Activated T-cell treated with anti-CD3 and anti-CD28 coated beads, Interleukin-2, amount 50 U/mL, for 72 hours (primary cell): ENCODE results near the gene HNMT. TPM values are rescaled to one million over a fixed set of nuclear protein-coding genes. Genes with fewer than 3 reads are reported as not detected.
"Not testable (repeated sequence)": the region's sequence is repeated elsewhere in the genome, so short reads cannot be mapped to it uniquely, and the experiment has no call there.

Experiments
- ATAC-seq, 2 donors: fragments of 150-1000 bp; cut with Tn5 transposase; replicated peaks in 1 of 2; 2 replicates each; pipeline ENCODE4 v1.10.0; 2021; ENCODE audit warnings: moderate library complexity in 2 of 2, mild to moderate bottlenecking in 1 of 2
- DNase-seq, 2 donors: peaks; one replicate each; pipeline ENCODE4 v3.0.0; 2021 to 2022; ENCODE audit warnings: mixed read lengths in 1 of 2
- H3K27ac Mint-ChIP-seq: one replicate; pipeline ENCODE4 v1.8.0; 2022; ENCODE audit warnings: mild to moderate bottlenecking, moderate library complexity, mixed read lengths
- H3K27me3 Mint-ChIP-seq: one replicate; pipeline ENCODE4 v1.8.0; 2022; ENCODE audit warnings: low read depth, mixed read lengths
- H3K36me3 Mint-ChIP-seq, 2 donors: one replicate each; pipeline ENCODE4 v1.8.0; 2022; ENCODE audit warnings: mixed read lengths in 2 of 2, mild to moderate bottlenecking in 1 of 2; ENCODE audit not compliant: insufficient read depth in 2 of 2
- H3K4me1 Mint-ChIP-seq: one replicate; pipeline ENCODE4 v1.8.0; 2022; ENCODE audit warnings: low read depth, mixed read lengths
- H3K4me3 Mint-ChIP-seq, 2 donors: one replicate each; pipeline ENCODE4 v1.8.0; 2022; ENCODE audit warnings: mild to moderate bottlenecking in 2 of 2, mixed read lengths in 2 of 2, moderate library complexity in 2 of 2
- H3K9me3 Mint-ChIP-seq, 2 donors: one replicate each; pipeline ENCODE4 v1.8.0; 2022; ENCODE audit warnings: mixed read lengths in 2 of 2
- total RNA-seq, 2 donors: library from RNA; stranded (reverse); gene quantifications; one replicate each; pipeline ENCODE4 v1.2.3, GENCODE V29; 2022

The HNMT gene
- total RNA-seq, 2 donors from 2014 or later, result not detected

DNA sequence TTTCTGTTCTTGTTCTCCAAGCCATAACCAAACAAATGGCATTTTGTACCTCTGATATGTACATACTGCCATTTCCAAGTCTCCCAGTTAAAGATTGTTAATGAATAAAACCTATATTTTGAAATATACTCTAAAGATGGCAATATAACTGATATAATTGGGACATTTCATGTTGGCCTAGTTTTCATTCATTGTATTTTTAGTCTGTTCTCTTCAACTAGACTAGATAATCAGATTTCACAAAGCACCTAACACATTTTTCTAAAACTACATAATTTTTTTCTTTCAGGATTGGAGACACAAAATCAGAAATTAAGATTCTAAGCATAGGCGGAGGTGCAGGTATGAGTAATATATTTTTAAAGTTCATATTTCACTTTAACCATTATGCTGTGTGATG lies 5.6 kb downstream of the HNMT start:
- no peak overlapping the region for H3K27ac Mint-ChIP-seq
- no peak for DNase-seq
- H3K9me3 Mint-ChIP-seq, result peaks cover 0 to 2% of the 10 kb centered on the region in 2 donors
- no peaks in the 10 kb centered on the region for H3K4me1 Mint-ChIP-seq
- H3K27me3 Mint-ChIP-seq, result peaks cover 7% of the 10 kb centered on the region
- ATAC-seq, result no peak
- no peak overlapping the region for H3K4me3 Mint-ChIP-seq
- H3K36me3 Mint-ChIP-seq, result no peaks in the 10 kb centered on the region

DNA sequence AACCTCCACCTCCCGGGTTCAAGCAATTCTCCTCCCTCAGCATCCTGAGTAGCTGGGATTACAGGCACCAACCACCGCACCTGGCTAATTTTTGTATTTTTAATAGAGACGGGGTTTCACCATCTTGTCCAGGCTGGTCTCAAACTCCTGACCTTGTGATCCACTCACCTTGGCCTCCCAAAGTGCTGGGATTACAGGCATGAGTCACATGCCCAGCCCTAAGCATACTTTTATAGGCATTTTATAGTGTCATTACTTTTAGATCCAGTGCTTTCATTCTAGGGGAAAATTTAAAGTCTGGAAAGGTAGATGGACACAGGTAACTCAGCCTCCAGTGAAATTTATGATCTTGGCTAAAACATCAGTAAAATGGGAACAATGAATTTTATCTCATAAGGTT lies 7.0 kb downstream of the HNMT start:
- not testable (repeated sequence) for H3K27ac Mint-ChIP-seq, H3K4me1 Mint-ChIP-seq, H3K27me3 Mint-ChIP-seq, H3K9me3 Mint-ChIP-seq, DNase-seq, H3K36me3 Mint-ChIP-seq, ATAC-seq, H3K4me3 Mint-ChIP-seq

DNA sequence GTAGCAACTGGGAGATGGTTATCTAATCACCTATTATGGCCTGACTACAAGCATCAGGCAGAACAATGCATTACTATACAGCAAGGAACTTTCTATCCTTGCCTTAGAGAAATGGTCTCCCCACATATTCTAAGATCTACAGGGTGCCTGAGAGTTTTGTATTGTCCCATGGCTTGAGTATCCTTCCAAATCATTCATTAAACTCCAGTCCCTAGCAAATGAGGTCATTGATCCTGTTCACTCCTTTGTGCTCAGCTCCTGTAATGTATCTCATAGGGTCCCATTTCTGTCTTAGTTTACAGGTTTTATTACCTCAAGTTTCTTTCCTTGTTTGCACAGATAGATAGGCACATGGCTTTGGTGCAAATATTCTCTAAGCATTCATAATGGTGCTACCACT lies 9.0 kb downstream of the HNMT start:
- H3K27me3 Mint-ChIP-seq, result peaks cover 7% of the 10 kb centered on the region
- H3K4me3 Mint-ChIP-seq, result no peak overlapping the region
- no peak for DNase-seq
- H3K4me1 Mint-ChIP-seq, result no peaks in the 10 kb centered on the region
- no peak overlapping the region for H3K27ac Mint-ChIP-seq
- no peaks in the 10 kb centered on the region for H3K9me3 Mint-ChIP-seq
- H3K36me3 Mint-ChIP-seq, result no peaks in the 10 kb centered on the region
- ATAC-seq, result no peak

DNA sequence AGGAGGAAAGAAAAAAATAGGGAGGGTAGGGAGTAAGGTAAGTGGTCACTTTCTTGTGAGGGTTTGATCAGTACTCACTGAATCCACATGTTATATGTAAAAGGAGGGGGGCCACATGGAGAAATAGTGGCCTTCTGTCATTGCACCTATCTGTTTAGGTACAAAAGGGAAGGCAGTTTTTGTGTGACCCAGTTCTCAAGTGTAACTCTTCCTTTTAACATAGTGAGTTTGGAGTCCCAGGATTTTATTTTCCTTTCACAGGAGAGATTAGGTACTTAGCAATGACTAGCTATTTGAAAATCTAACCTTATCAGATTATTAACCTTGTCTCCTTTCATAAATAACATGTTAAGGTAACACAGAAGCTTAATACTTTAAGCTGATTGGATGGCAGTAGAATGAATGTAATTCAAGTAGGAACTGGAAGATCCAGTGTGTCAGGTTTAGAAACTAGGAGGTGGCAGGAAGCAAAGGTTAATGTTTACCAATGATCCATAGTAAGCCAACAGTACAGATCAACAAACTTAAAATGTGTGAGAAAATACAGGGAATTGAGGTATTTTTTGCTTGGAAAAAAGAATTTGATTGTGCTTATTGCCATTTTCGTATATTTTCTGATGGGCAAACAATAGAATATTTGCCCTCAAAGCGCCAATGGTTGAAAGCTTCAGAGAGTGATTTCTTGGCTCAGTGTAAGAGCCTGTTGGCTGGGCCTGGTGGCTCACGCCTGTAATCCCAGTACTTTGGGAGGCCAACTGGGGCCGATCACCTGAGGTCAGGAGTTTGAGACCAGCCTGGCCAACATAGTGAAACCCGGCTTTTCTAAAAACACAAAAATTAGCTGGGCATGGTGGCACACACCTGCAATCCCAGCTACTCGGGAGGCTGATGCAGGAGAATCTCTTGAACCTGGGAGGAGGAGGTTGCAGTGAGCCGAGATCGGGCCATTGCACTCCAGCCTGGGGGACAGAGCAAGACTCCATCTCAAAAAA lies 11.3 kb downstream of the HNMT start:
- no peaks in the 10 kb centered on the region for H3K4me1 Mint-ChIP-seq
- H3K4me3 Mint-ChIP-seq, result no peak overlapping the region
- H3K36me3 Mint-ChIP-seq, result no peaks in the 10 kb centered on the region
- ATAC-seq, result no peak
- H3K27ac Mint-ChIP-seq, result no peak overlapping the region
- DNase-seq, result no peak
- no peaks in the 10 kb centered on the region for H3K27me3 Mint-ChIP-seq
- H3K9me3 Mint-ChIP-seq, result no peaks in the 10 kb centered on the region

DNA sequence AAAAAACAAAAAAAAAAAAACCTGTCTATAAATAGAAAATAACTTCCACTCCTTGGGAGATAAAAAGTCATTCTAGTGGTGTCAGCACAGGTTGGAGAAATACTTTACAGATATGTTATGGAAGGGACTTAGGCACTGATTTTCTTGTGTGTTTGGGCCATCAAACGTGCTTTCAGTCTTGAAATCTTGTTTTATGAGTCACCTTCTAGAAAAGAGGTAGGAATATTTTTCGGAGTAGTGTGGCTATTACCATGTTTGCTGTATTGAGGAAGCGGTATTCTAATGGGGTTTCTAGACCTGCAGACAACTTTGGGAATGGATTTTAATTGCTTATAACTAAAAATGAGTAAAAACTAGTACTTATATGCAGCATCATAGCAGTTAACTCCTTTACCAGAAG lies 12.0 kb downstream of the HNMT start:
- Mint-ChIP-seq H3K4me3 (no peak overlapping the region), H3K36me3 (no peaks in the 10 kb centered on the region), H3K27ac (no peak overlapping the region), H3K9me3 (no peaks in the 10 kb centered on the region), H3K4me1 (no peaks in the 10 kb centered on the region), H3K27me3 (no peaks in the 10 kb centered on the region)
- ATAC-seq (no peak), DNase-seq (no peak)

DNA sequence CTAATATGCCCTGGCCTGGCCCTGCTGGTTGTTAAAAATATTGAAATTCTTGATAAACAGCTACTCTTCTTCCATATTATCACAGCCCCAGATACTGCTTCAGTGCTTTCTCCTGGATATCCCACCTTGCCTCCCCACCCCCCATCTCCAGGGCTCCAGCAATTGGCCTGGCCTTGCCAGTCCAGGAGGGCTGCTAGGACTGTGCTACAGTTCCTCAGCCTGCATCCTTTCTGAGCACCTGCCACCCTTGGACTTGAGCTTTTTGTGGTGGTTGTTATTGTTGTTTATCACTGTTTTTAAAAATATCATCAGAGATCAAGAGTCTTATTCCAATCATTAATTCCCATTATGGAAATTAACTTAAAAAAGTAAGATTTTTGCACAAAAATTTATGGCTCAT lies 13.5 kb downstream of the HNMT start:
- H3K27ac Mint-ChIP-seq, result no peak overlapping the region
- H3K9me3 Mint-ChIP-seq, result no peaks in the 10 kb centered on the region
- no peaks in the 10 kb centered on the region for H3K27me3 Mint-ChIP-seq
- no peak for ATAC-seq
- no peaks in the 10 kb centered on the region for H3K36me3 Mint-ChIP-seq
- H3K4me3 Mint-ChIP-seq, result no peak overlapping the region
- no peak for DNase-seq
- no peaks in the 10 kb centered on the region for H3K4me1 Mint-ChIP-seq

DNA sequence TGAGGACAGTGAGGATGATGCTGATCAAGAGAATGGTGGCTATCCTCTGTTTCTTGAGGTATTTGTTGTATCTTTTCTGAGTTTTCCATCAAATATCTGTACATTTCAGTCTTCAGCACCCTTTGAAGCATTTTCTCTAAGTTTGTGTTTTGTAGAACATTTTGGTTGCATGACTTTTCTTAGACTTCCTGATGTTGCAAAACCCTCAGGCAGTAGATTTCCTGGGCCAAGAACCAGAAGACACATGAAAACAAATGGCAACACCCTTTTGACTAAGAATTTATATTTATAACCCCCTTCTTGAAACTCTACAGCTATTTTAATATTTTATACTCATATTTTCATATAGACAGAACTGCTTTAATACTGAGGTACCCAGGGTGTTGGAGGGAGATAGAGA lies 16.2 kb downstream of the HNMT start:
- no peaks in the 10 kb centered on the region for H3K27me3 Mint-ChIP-seq
- no peaks in the 10 kb centered on the region for H3K36me3 Mint-ChIP-seq
- H3K27ac Mint-ChIP-seq, result no peak overlapping the region
- no peak for ATAC-seq
- no peaks in the 10 kb centered on the region for H3K4me1 Mint-ChIP-seq
- no peak overlapping the region for H3K4me3 Mint-ChIP-seq
- no peaks in the 10 kb centered on the region for H3K9me3 Mint-ChIP-seq
- DNase-seq, result no peak

DNA sequence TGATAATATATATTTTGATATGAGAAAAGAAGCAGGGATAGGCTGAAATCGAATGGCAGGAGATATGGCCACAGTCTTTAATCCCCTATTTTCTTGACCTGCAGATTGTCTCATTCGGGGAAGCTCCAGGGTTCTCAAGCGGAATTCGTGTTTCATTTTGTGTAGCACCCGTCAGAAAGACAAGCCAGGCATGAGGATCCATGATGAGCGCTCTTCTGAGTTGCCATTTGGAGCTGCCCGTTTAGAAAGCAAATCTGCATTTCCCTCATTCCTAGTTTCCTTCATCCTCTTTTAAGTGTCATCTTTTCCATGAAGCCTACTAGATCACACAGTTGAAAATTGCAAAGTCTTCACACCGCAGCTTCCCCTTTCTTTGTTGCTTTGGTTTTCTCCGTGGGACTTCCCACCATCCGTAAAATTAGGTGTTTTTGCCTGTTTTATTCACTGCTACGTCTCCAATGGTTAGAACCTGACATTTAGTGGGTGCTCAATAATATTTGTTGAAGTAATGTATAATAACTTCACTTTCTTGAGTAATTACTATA lies 16.9 kb downstream of the HNMT start:
- Mint-ChIP-seq H3K4me3 (no peak overlapping the region), H3K4me1 (no peaks in the 10 kb centered on the region), H3K36me3 (no peaks in the 10 kb centered on the region), H3K27ac (no peak overlapping the region), H3K9me3 (no peaks in the 10 kb centered on the region), H3K27me3 (no peaks in the 10 kb centered on the region)
- no peak for DNase-seq
- ATAC-seq, result no peak

DNA sequence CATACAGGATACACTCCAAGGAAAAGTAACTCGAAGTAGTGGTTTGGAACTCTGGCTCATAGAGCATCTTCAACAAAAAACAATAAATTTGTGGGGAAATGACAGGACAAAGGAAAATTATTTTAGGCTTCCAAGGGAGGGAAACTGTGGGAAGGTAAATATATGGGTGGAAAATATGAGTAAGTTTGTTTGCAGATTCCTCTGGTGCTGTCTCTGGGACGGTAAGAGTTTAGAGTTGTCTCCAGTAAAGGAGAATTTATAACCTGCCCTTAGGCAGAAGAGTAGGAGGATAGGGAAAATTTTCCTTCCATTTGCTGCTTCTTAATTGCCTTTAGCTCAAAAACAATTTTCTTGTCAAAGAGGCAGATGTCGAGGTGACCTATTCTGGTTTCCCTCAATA lies 19.3 kb downstream of the HNMT start:
- H3K4me3 Mint-ChIP-seq, result no peak overlapping the region
- no peaks in the 10 kb centered on the region for H3K4me1 Mint-ChIP-seq
- no peak for DNase-seq
- no peaks in the 10 kb centered on the region for H3K36me3 Mint-ChIP-seq
- no peak overlapping the region for H3K27ac Mint-ChIP-seq
- H3K9me3 Mint-ChIP-seq, result peaks cover 2 to 4% of the 10 kb centered on the region in 2 donors
- H3K27me3 Mint-ChIP-seq, result no peaks in the 10 kb centered on the region
- ATAC-seq, result no peak

DNA sequence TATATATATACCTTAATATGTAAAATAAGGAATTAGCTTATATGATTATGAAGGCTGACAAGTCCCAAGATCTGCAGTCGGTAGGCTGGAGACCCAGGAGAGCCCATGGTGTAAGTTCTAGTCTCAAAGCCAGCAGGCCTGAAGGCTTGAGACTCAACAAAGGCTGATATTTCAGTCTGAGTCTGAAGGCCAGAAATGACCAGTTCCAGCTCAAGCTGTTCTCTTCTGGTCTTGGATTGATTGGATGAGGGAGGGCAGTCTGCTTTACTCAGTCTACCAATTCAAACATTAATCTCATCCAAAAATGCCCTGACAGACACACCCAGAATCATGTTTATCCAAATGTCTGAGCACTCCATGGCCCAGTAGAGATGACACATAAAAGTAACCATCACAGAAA lies 22.0 kb downstream of the HNMT start:
- Mint-ChIP-seq H3K4me3 (no peak overlapping the region), H3K36me3 (no peaks in the 10 kb centered on the region), H3K27me3 (no peaks in the 10 kb centered on the region), H3K27ac (no peak overlapping the region), H3K4me1 (no peaks in the 10 kb centered on the region), H3K9me3 (peaks cover 2 to 4% of the 10 kb centered on the region in 2 donors)
- DNase-seq (no peak), ATAC-seq (no peak)

DNA sequence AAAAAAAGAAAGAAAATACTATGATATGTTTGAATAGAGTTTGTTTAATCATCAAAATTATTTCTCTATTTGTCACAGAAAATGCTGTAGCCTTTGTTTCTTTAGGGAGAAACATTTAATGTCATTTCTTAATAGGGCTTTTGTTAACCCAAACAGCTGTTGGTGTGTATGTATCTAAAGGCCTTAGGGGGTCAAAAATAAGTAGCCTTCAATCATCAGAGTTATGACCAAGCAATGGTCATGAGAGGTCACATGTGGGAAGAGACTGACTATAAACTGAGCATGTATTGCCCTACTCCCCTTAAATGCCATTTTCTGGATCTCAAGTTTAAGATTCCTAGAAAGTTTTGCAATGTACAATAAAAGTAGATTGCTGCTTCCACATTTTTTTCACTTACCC lies 22.7 kb downstream of the HNMT start:
- Mint-ChIP-seq H3K27me3 (no peaks in the 10 kb centered on the region), H3K4me1 (no peaks in the 10 kb centered on the region), H3K4me3 (no peak overlapping the region), H3K27ac (no peak overlapping the region), H3K9me3 (peaks cover 2 to 4% of the 10 kb centered on the region in 2 donors), H3K36me3 (no peaks in the 10 kb centered on the region)
- no peak for ATAC-seq
- no peak for DNase-seq

DNA sequence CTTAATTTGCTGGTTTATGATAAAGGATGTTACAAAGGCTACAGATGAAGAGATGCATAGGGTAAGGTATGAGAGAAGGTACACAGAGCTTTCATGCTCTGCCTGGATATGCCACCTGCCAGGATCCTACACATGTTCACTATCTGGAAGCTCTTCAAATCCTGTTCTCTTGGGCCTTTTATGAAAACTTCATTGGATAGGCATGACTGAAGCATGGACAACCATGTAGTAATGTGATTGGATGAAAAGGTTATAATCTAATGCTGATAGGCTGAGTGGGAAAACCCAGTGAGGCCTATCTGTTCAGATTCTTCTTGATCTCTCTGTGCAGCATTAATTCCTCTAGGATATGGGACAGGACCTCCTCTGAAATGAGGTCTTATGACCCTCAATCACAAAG lies 26.8 kb downstream of the HNMT start:
- no peak for DNase-seq
- Mint-ChIP-seq H3K9me3 (peaks cover 10 to 11% of the 10 kb centered on the region in 2 donors), H3K27ac (no peak overlapping the region), H3K4me3 (no peak overlapping the region), H3K36me3 (peaks cover 0 to 2% of the 10 kb centered on the region in 2 donors), H3K27me3 (no peaks in the 10 kb centered on the region), H3K4me1 (no peaks in the 10 kb centered on the region)
- ATAC-seq, result no peak

DNA sequence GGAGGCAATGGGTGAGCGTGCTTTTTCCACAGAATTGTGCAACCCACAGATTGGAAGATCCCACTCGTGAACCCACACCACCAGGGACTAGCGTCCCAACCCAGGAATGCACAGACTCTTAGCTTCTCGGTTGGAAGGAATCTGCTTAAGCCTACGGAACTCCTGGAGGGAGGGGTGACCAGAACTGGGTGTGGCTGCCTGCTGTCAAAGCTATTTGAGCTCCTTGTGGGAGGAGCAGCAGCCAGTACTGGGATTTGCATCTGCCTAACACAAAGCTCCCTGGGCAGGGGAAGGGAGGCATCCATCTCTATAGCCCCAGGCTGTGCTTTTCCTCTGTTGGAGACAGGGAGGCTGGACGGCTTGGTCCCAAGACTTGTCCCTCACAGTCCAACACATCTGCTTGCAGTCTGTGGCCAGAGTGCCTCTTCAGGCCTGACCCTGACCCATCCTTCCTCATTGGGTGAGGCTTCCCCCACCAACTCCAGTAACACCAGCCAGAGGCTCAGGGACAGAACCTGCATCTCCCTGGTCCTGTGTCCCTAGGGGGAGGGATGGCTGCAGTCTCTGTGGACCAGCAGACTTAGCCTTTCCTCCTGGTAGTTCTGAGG lies 27.9 kb downstream of the HNMT start:
- ATAC-seq, result no peak
- DNase-seq, result no peak
- Mint-ChIP-seq H3K9me3 (peaks cover 10 to 11% of the 10 kb centered on the region in 2 donors), H3K27ac (no peak overlapping the region), H3K4me1 (no peaks in the 10 kb centered on the region), H3K4me3 (no peak overlapping the region), H3K27me3 (no peaks in the 10 kb centered on the region), H3K36me3 (peaks cover 0 to 2% of the 10 kb centered on the region in 2 donors)
